Osteocyte (in vitro differentiated cells): ENCODE measurements around the gene AIPL1. TPM values are rescaled to one million over a fixed set of nuclear protein-coding genes. Genes with fewer than 3 reads are reported as not detected.

Experiments
- DNase-seq: peaks from one replicate; pipeline ENCODE4 v3.0.0; 2021; ENCODE audit warnings: mixed read lengths; ENCODE audit not compliant: unreplicated experiment; ENCODE audit errors: extremely low spot score
- H3K27ac Mint-ChIP-seq: one replicate; pipeline ENCODE4 v1.8.0; 2021; ENCODE audit warnings: mild to moderate bottlenecking, mixed read lengths; ENCODE audit not compliant: unreplicated experiment
- H3K27me3 Mint-ChIP-seq: one replicate; pipeline ENCODE4 v1.8.0; 2021; ENCODE audit warnings: mixed read lengths; ENCODE audit not compliant: unreplicated experiment
- H3K36me3 Mint-ChIP-seq: one replicate; pipeline ENCODE4 v1.8.0; 2021; ENCODE audit warnings: mixed read lengths; ENCODE audit not compliant: unreplicated experiment
- H3K4me1 Mint-ChIP-seq: one replicate; pipeline ENCODE4 v1.8.0; 2021; ENCODE audit warnings: mixed read lengths; ENCODE audit not compliant: unreplicated experiment
- H3K4me3 Mint-ChIP-seq: one replicate; pipeline ENCODE4 v1.8.0; 2021; ENCODE audit warnings: mild to moderate bottlenecking, moderate library complexity, mixed read lengths; ENCODE audit not compliant: unreplicated experiment
- H3K9me3 Mint-ChIP-seq: one replicate; pipeline ENCODE4 v1.8.0; 2021; ENCODE audit warnings: mixed read lengths; ENCODE audit not compliant: unreplicated experiment
- CTCF ChIP-seq: fragments of 200-600 bp; sonication (generic); IDR thresholded peaks from 2 replicates; pipeline ENCODE4 v1.5.0; 2021; ENCODE audit warnings: antibody characterized with exemption, mild to moderate bottlenecking, moderate library complexity
- total RNA-seq: library from RNA; stranded (reverse); gene quantifications from 2 replicates; pipeline ENCODE4 v1.2.1, GENCODE V29; 2021

The AIPL1 gene
- total RNA-seq, 1 donor from 2014 or later: not detected

DNA sequence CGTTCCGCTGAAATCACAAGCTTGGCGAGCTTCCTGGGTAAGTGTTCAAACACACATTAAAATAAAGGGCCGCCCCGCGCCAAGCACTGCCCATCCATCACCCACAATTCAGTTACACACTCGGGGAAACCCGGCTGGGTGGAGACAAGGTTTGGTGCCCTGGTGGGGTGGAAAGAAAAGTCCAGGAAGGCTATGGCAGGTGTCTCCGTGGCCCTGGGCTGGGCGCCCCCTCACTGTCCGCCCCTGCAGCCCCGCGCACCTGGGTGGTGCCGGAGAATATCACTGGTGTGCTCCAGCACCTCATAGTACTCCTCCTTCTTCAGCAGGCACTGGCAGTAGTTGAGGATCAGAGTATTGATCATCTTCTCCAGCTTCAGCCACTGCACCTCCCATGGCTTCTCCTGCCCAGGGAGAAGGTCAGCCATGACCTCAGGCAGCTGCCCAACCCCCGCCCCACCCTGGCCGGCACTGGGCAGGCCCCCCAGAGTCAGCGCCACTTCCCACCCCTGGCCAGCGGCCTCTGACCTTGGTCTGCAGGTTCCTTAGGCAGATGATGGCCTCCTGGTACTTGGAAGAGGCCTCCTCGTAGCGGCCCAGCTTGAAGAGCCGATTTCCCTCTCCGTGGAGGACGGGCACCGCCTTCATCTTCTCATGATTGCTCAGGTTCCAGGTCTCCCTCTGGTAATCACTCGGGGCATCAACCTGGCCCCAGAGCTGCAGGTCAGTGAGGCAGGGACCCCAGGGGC lies 8.4 kb downstream of the AIPL1 start:
- Mint-ChIP-seq H3K27ac (no peak overlapping the region), H3K36me3 (no peaks in the 10 kb centered on the region), H3K4me3 (no peak overlapping the region), H3K27me3 (peaks cover 4% of the 10 kb centered on the region), H3K4me1 (peaks cover 5% of the 10 kb centered on the region), H3K9me3 (peaks cover 3% of the 10 kb centered on the region)
- no peak for DNase-seq
- TF ChIP-seq CTCF: no peak

- no peaks in the 10 kb centered on the region for H3K36me3 Mint-ChIP-seq
- no peak overlapping the region for H3K27ac Mint-ChIP-seq
- H3K9me3 Mint-ChIP-seq: no peaks in the 10 kb centered on the region
- H3K4me3 Mint-ChIP-seq: no peak overlapping the region
- H3K4me1 Mint-ChIP-seq: peaks cover 5% of the 10 kb centered on the region
- H3K27me3 Mint-ChIP-seq: peaks cover 4% of the 10 kb centered on the region
- no peak for TF ChIP-seq CTCF
- DNase-seq: no peak
Observed at GRCh38 chr17:6425407-6425806, 9.5 kb downstream of the AIPL1 start.

GRCh38 chr17:6423931-6424330 lies 11.0 kb downstream of the AIPL1 start:
- Mint-ChIP-seq H3K36me3 (no peaks in the 10 kb centered on the region), H3K27me3 (peaks cover 4% of the 10 kb centered on the region), H3K9me3 (no peaks in the 10 kb centered on the region), H3K27ac (no peak overlapping the region), H3K4me3 (no peak overlapping the region), H3K4me1 (peaks cover 5% of the 10 kb centered on the region)
- TF ChIP-seq CTCF: no peak
- no peak for DNase-seq

- DNase-seq: no peak
- H3K9me3 Mint-ChIP-seq: no peaks in the 10 kb centered on the region
- peaks cover 5% of the 10 kb centered on the region for H3K4me1 Mint-ChIP-seq
- H3K36me3 Mint-ChIP-seq: no peaks in the 10 kb centered on the region
- H3K27ac Mint-ChIP-seq: no peak overlapping the region
- no peak for TF ChIP-seq CTCF
- peaks cover 4% of the 10 kb centered on the region for H3K27me3 Mint-ChIP-seq
- no peak overlapping the region for H3K4me3 Mint-ChIP-seq
Observed at GRCh38 chr17:6422654-6423241, 12.2 kb downstream of the AIPL1 start.
